Measurements from ENCODE around the gene UBE2G1.

Gene UBE2G1

GRCh38 chr17:4220655-4221054, 145.8 kb downstream of the UBE2G1 start:
- Histone ChIP-seq H3K27ac (ENCODE audit: low read depth, low read length) (peak overlapping the region; percentile 29), H3K4me1 (ENCODE audit: control insufficient read depth in 5 of 5, insufficient read depth in 5 of 5, low read length in 5 of 5) (peaks cover 0 to 19% (median 15%) of the 10 kb centered on the region in 5 donors), H3K36me3 (ENCODE audit: control insufficient read depth in 5 of 5, insufficient read depth in 5 of 5, low read length in 5 of 5) (peaks cover 4 to 20% (median 15%) of the 10 kb centered on the region in 5 donors), H3K9me3 (ENCODE audit: control insufficient read depth in 5 of 5, low read length in 5 of 5) (no peaks in the 10 kb centered on the region), H3K4me3 (ENCODE audit: low read depth in 1 of 5, low read length in 5 of 5) (no peak overlapping the region), H3K27me3 (ENCODE audit: control insufficient read depth in 5 of 5, insufficient read depth in 4 of 5, low read length in 5 of 5) (no peaks in the 10 kb centered on the region), H3K9ac (ENCODE audit: low read length in 5 of 5) (peak overlapping the region in 4 of 5 donors; percentile 19 to 35 (median 22))
